Small intestine (tissue), 7 donors: ENCODE results near the gene CCDC82. TPM values are rescaled to one million over a fixed set of nuclear protein-coding genes. Genes with fewer than 3 reads are reported as not detected.

Experiments used
- DNase-seq, 2 donors: peaks; one replicate each; pipeline versions ENCODE4 v3.0.0 to v3.0.0-alpha.2; 2013
- FAIRE-seq: peaks from 2 replicates; lab custom pipeline; 2012; peaks lifted over from hg19 to GRCh38; lab: Jason Lieb, UNC
- H3K27ac ChIP-seq, 3 donors: one replicate each; pipeline ENCODE4 v1.5.1; 2013; ENCODE audit warnings: low read length in 2 of 3, mild to moderate bottlenecking in 2 of 3, control low read depth in 1 of 3, inconsistent platforms in 1 of 3, low read depth in 1 of 3, moderate library complexity in 1 of 3
- H3K27me3 ChIP-seq, 3 donors: one replicate each; pipeline ENCODE4 v1.6.1; 2013; ENCODE audit warnings: low read length in 3 of 3, inconsistent platforms in 1 of 3; ENCODE audit not compliant: control insufficient read depth in 3 of 3, insufficient read depth in 3 of 3
- H3K36me3 ChIP-seq, 3 donors: one replicate each; pipeline ENCODE4 v1.6.1; 2013; ENCODE audit warnings: low read length in 3 of 3, inconsistent platforms in 1 of 3, low read depth in 1 of 3, mild to moderate bottlenecking in 1 of 3, moderate library complexity in 1 of 3; ENCODE audit not compliant: control insufficient read depth in 3 of 3, insufficient read depth in 2 of 3
- H3K4me1 ChIP-seq, 3 donors: one replicate each; pipeline ENCODE4 v1.6.1; 2013; ENCODE audit warnings: low read length in 2 of 3, inconsistent platforms in 1 of 3, low read depth in 1 of 3, mild to moderate bottlenecking in 1 of 3, moderate library complexity in 1 of 3; ENCODE audit not compliant: control insufficient read depth in 3 of 3, insufficient read depth in 2 of 3
- H3K4me3 ChIP-seq, 3 donors: one replicate each; pipeline ENCODE4 v1.5.1; 2013; ENCODE audit warnings: low read length in 3 of 3, control low read depth in 1 of 3, inconsistent platforms in 1 of 3, low read depth in 1 of 3, mild to moderate bottlenecking in 1 of 3, moderate library complexity in 1 of 3
- H3K9me3 ChIP-seq, 2 donors: one replicate each; pipeline ENCODE4 v1.6.1; 2013; ENCODE audit warnings: low read depth in 1 of 2, low read length in 1 of 2; ENCODE audit not compliant: control insufficient read depth in 2 of 2, insufficient read depth in 1 of 2
- WGBS, 3 donors: extraction: QIAGEN DNeasy Blood & Tissue Kit; methylation state at CpG; one replicate each; pipeline ENCODE4 v1.1.7; 2013; 5-methylcytosine and 5-hydroxymethylcytosine counted together
- polyA plus RNA-seq, 4 donors: library from polyadenylated mRNA; stranded (reverse) in 3 of 4; unstranded in 1 of 4; fragments of 200-250 nt in 3 of 4; fragments of 120-200 nt in 1 of 4; gene quantifications; one replicate each; pipeline versions ENCODE4 v1.2.1 to v1.2.3, GENCODE V29; 2013
- donor health status: healthy with polysubstance abuse.
- donor health status: control.
- donor health status: control.
- donor health status: Bipolar disorder and iron deficiency.
- donor health status: healthy.

The CCDC82 gene
- polyA plus RNA-seq, 4 donors: 10.3 to 22.9 (median 12.2) TPM

DNA sequence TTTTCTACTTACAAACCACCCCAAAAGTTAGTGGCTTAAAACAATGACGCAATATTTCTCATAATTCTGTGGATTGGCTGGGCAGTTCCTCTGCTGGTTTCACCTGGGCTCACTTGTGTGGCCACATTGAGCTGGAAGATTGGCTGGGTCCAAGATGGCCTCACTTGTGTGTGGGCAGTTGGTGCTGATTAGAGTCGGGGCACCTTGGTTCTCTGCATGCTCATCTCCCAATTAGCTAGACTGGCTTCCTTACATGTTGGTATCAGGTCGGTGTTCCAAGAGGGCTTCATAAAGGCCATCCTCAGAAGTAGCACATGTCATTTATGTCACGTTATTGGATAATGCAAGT is 59.2 kb downstream of the CCDC82 start:
- Histone ChIP-seq H3K27ac (no peak overlapping the region), H3K36me3 (peaks cover 0 to 2% (median 0%) of the 10 kb centered on the region in 3 donors), H3K4me3 (no peak overlapping the region), H3K9me3 (no peaks in the 10 kb centered on the region), H3K27me3 (no peaks in the 10 kb centered on the region), H3K4me1 (peaks cover 3 to 25% (median 22%) of the 10 kb centered on the region in 3 donors)
- no peak for FAIRE-seq
- WGBS, 3 donors: 95 to 98% (median 95%) methylated on average over 4 of the region's 4 CpGs
- no peak for DNase-seq

DNA sequence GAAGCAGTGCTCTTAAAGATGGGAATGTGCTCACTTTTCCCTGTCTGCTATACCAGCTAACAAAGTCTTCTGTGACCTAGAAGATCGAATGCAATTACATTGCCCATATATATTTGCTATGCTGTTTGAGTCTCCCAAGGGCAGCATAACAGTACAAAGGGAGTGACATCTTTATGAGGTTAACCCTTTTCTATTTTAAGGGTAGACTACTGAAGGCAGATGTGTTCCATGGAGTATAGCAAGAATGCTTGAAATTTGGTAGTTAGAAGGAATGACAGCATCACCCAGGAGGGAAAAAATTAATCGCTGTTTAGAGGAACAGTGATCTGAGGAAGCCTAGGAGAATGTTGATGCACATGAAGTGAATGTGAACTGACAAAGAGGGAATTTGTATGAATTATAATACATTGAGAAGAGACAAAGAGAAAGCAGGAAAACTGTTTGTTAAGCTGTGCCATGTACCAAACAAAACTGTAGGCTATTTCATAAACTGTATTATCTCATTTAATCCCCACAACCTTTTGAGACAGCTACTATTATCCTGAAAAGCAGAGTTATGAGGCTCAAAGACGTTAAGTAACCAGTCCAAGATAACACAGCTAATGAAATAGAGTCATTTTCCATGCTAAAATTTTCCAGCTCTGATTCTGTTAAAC is 59.7 kb downstream of the CCDC82 start:
- peaks cover 0 to 2% (median 0%) of the 10 kb centered on the region in 3 donors for H3K36me3 ChIP-seq
- no peak for DNase-seq
- 87 to 92% (median 89%) methylated on average over 3 of the region's 3 CpGs for WGBS, 3 donors
- peaks cover 2 to 24% (median 22%) of the 10 kb centered on the region in 3 donors for H3K4me1 ChIP-seq
- H3K27me3 ChIP-seq: no peaks in the 10 kb centered on the region
- no peak overlapping the region for H3K4me3 ChIP-seq
- H3K27ac ChIP-seq: no peak overlapping the region
- H3K9me3 ChIP-seq: no peaks in the 10 kb centered on the region
- FAIRE-seq: no peak

DNA sequence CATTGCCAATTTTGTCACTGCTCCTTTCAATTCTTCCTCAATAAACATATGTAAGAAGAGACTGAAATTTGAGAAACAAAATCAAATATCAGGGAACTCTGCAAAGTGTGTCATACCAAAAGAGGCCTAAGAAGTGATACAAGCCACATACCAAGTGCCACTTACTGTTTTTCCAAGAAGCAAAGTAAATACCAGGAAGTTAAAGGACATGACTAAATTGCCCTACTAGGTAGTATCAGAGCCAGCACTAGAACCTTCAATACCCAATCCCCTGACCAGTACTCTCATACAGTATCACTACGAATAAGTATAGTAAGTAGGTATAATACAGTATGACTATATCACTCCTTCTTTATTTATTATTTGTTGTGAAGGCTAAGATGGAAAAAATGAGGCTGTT is 60.3 kb downstream of the CCDC82 start:
- no peak for FAIRE-seq
- DNase-seq: no peak
- Histone ChIP-seq H3K27ac (no peak overlapping the region), H3K4me3 (no peak overlapping the region), H3K4me1 (peaks cover 2 to 22% (median 21%) of the 10 kb centered on the region in 3 donors), H3K36me3 (peaks cover 0 to 2% (median 0%) of the 10 kb centered on the region in 3 donors), H3K9me3 (no peaks in the 10 kb centered on the region), H3K27me3 (no peaks in the 10 kb centered on the region)
- WGBS, 3 donors: 79 to 87% (median 85%) methylated on average over 1 of the region's 1 CpG

DNA sequence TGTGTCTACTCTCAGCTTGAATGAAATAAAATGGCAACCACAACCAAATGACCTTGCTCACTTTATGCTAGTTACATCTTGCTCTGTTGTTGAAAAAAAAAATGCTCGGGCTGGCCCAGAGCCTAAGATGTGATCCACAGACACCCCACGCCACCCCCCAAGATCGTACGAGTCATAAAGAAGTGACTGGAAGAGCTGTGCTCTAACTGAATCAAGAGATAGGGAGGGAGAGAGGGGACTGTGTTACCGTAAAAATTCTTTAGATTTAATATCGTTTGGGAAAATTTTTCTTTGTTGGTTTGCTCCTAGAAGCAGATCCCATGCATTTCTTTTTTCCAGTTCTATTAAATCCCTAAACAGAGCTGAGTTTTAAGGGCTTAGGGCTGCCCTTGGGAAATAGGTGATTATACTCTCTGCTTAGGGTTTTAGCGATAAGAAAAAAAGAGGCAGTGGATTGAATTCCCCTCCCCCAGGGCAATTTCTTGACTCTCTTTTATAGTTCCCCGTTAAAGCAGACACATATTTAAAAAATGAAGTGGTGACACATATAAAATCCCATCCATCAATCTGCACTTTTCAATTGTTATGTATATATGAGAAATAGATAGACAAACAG is 61.2 kb downstream of the CCDC82 start:
- no peak for FAIRE-seq
- Histone ChIP-seq H3K4me3 (no peak overlapping the region), H3K27me3 (no peaks in the 10 kb centered on the region), H3K27ac (no peak overlapping the region), H3K9me3 (no peaks in the 10 kb centered on the region), H3K4me1 (peaks cover 2 to 22% (median 19%) of the 10 kb centered on the region in 3 donors), H3K36me3 (peaks cover 0 to 2% (median 0%) of the 10 kb centered on the region in 3 donors)
- DNase-seq: no peak
- 81 to 96% (median 90%) methylated on average over 8 of the region's 8 CpGs for WGBS, 3 donors

DNA sequence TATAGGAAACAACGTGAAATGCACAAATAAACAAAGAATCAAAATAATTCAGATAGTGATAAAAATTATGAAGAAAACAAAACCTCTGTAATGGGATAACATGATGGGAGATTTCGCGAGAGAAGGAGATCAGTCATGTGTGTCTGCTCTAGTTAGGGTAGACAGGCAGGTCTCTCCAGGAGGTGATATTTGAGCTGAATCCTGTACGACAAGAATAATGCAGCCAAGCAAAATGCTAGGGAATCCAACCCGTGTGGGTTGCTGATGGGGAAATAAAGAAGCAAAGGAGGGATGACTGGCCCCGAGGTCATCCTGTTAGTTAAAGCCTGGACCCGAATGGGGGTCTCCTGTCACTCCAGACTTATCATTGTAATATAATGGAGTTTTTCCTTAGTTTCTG is 62.8 kb downstream of the CCDC82 start:
- H3K4me3 ChIP-seq: no peak overlapping the region
- H3K27me3 ChIP-seq: no peaks in the 10 kb centered on the region
- H3K4me1 ChIP-seq: peaks cover 0 to 11% (median 10%) of the 10 kb centered on the region in 3 donors
- no peak for DNase-seq
- peaks cover 0 to 2% (median 0%) of the 10 kb centered on the region in 3 donors for H3K36me3 ChIP-seq
- H3K9me3 ChIP-seq: no peaks in the 10 kb centered on the region
- H3K27ac ChIP-seq: no peak overlapping the region
- no peak for FAIRE-seq
- WGBS, 3 donors: 90 to 95% (median 93%) methylated on average over 7 of the region's 7 CpGs

DNA sequence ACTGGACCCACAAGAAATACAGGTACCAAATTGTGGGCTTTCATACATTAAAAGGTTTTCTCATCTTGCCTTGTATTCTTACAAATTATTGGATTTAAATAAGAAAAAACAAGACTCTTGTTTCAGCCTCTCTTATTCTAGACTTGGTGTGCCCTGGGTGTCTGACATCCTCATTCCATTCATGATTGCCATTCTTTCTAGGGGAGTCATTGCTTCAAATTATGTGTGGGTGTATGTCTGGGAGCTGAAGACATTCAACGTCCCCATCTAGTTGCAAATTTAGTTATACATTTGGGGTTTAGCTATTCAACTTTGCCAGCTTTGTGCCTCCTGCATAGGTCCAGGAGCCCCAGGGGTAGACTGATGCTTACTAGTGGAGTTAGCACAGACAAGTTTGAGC is 64.8 kb downstream of the CCDC82 start:
- Histone ChIP-seq H3K4me3 (no peak overlapping the region), H3K4me1 (peaks cover 0 to 7% (median 4%) of the 10 kb centered on the region in 3 donors), H3K9me3 (no peaks in the 10 kb centered on the region), H3K27ac (no peak overlapping the region), H3K36me3 (no peaks in the 10 kb centered on the region), H3K27me3 (no peaks in the 10 kb centered on the region)
- FAIRE-seq (no peak), DNase-seq (no peak)
- WGBS, 3 donors: 33 to 61% (median 45%) methylated on average over 1 of the region's 1 CpG

DNA sequence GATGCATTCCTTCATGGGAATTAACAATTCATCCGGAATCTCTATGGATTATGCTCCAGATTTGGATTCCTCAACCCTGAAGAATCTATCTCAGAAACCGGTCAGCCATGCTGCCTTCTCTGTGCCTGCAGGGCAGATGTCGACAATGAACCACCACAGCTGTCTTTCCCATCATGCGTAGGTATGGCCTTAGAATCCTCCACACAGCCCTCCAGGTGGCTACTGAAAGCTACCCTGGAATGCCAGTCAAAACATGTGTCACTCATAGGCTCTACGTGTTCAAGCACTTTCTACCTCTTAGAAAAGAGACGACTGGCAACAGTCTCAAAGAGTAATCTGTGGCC is 66.1 kb downstream of the CCDC82 start:
- Histone ChIP-seq H3K9me3 (no peaks in the 10 kb centered on the region), H3K27ac (no peak overlapping the region), H3K27me3 (no peaks in the 10 kb centered on the region), H3K4me3 (no peak overlapping the region), H3K36me3 (no peaks in the 10 kb centered on the region), H3K4me1 (no peaks in the 10 kb centered on the region)
- WGBS, 3 donors: 93 to 95% (median 95%) methylated on average over 6 of the region's 6 CpGs
- FAIRE-seq (no peak), DNase-seq (no peak)

DNA sequence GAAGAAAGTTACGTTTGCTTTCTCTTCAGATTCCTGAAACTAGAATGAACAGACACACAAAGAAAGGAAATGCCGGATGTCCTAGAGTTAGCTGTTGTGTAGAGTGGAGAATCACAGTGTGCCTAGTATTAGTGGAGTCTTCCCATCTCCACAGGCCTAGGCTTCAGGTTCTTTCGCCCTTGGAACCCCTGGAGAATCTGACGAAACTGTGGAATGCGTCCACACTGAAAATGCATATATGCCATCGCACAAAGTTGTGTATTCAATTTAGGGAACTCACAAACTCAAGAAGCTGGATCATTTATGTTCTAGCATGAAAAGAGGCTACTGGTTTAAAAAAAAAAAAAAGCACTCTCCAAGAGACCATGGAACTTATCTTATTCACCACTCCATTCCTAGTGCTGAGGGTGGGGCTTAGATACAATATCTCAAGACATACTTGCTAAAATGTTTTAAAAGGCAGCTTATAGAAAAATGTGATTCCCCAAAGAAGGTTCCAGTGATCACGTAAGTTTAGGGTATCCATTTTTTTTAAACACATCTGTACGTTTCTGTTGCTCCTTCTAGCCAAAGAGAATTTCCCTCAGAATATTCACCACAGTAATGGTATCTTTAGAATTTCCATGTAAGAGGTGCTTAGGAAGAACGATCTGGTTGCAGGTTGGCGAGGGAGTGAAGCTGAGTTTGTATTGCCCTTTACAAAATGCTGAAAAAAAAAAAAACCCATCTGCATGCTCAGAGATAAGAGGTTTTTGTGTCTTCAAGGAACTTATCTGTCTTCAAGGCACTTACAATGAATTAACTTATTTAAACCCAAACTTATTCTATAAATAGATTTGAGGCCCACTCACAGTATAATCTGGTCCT is 66.7 kb downstream of the CCDC82 start:
- FAIRE-seq: no peak
- Histone ChIP-seq H3K36me3 (no peaks in the 10 kb centered on the region), H3K4me3 (no peak overlapping the region), H3K4me1 (peaks cover 0 to 2% (median 0%) of the 10 kb centered on the region in 3 donors), H3K9me3 (no peaks in the 10 kb centered on the region), H3K27ac (no peak overlapping the region), H3K27me3 (no peaks in the 10 kb centered on the region)
- WGBS, 3 donors: 96 to 97% (median 96%) methylated on average over 10 of the region's 10 CpGs
- no peak for DNase-seq
